Mammary epithelial cell (primary cell): ENCODE measurements around the gene GDPD3.

Experiments
- CTCF ChIP-seq, 2 donors: IDR thresholded peaks in 1 of 2; conservative IDR thresholded peaks in 1 of 2; 2 replicates each; pipeline ENCODE4 v1.5.1; 2011 to 2012; ENCODE audit warnings: inconsistent platforms in 2 of 2, low read length in 2 of 2, mild to moderate bottlenecking in 2 of 2, control low read depth in 1 of 2, low read depth in 1 of 2; ENCODE audit not compliant: insufficient read depth in 1 of 2; ENCODE audit errors: extremely low read depth in 1 of 2
- EZH2 ChIP-seq: IDR thresholded peaks from 2 replicates; pipeline ENCODE4 v1.6.1; 2012; ENCODE audit warnings: low read length, inconsistent platforms, borderline replicate concordance

DNA sequence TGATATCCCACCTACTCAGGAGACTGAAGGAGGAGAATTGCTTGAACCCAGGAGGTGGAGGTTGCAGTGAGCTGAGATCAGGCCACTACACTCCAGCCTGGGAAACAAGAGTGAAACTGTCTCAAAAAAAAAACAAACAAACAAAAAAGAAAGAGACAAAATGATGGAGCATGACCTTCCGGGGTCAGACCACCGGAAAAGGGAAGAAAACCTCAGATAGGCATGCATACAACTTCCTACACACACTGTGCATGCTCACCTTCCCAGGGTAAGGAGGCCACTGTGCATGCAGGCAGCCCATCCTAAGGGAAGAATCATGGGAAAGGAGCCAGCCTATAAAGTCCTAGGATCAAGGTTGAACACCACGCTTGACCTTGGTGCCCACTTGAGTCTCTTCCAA, 19.3 kb upstream of the GDPD3 start:
- no peak for TF ChIP-seq CTCF (conservative IDR thresholded peaks at IDR 0.05 in 1 of 2, IDR thresholded peaks at IDR 0.05 in 1 of 2; ENCODE audit: extremely low read depth in 1 of 2, insufficient read depth in 1 of 2, low read depth in 1 of 2, low read length in 2 of 2)
- TF ChIP-seq EZH2, result no peak
